ENCODE results near the gene TBC1D22A.

DNA sequence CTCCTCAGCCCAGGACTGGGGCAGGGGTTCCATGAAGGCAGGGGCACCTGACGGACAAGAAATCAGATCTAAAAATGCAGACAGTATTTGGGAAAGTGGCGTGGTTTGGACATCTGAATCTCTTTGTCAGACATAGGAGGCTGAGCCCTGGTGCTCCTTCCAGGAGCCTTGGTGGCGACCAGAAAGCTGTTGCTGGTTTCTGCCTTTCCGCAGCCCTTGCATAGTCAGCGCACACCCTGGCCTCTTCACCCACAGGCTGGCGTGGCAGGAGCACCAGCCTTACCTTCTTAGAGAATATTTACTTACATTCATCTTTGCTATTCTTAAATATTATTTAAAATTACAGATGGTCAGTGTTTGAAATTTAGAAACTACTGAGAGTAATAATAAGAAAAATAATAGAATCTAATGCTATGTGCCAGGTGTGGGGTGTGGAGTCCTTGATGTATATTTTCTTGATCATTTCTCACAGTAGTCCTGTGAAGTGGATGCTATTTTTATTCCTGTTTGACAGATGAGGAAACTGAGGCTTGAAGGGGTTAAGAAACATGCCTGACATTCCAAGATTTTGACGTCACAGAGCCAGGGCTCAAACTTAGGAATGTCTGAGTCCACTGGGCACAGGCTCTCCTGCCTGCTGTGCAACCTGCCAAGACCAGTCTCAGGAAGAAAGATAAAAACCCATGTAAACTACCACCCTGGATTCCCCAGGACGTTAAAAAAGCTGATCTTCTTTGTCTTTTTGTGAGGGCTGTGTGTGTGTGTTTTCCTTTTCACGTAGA lies 51.6 kb downstream of the TBC1D22A start:
- TF ChIP-seq CTCF (IDR thresholded peaks at IDR 0.05) (no peak), POLR2A (IDR thresholded peaks at IDR 0.05) (no peak), EP300 (IDR thresholded peaks at IDR 0.05) (no peak)

Data from ovary (tissue), 3 donors.